ENCODE data around the gene ALDH8A1.
A peak's percentile ranks its signal among the peaks of the same experiment; 100 is the strongest.

ALDH8A1 gene

DNA sequence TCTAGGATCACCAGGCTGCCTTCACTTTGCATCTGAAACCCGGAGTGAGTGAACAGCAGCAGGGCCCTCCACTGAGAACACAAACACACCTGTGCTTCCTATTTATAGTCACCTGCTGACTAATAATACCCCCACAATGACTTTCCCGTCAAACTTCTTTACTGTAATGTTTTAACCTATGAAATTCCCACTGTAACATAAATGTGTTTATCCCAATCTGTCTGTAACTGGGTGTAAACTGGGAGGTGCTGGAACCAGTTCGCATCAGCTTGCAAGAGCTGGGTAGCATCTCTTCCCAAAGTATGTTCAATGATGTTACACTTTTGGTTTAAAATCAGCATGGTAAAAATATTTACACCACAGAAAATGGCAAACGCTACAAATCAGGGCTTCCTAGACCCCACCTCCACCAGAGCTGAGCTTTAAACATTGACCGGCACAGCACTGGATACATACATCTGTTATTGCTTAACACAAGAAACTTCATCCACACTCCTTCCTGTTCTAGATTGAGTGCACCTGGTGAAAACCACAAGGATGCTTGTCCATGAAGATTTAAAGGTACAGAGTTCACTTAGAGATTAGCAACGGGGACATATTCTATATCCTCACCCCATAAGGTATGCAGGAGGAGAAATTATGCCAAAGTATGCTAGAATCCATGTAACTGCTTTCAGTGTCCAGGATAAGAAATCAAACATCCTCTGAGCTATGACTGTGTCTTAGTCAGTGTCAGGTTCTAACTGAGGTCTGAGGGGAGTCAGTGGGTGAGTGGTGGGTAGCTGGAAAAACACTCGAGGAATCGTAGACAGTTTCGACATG lies 79.0 kb downstream of the ALDH8A1 start:
- DNase-seq = peak in 2 of 3 experiments; percentile 54 to 78

DNA sequence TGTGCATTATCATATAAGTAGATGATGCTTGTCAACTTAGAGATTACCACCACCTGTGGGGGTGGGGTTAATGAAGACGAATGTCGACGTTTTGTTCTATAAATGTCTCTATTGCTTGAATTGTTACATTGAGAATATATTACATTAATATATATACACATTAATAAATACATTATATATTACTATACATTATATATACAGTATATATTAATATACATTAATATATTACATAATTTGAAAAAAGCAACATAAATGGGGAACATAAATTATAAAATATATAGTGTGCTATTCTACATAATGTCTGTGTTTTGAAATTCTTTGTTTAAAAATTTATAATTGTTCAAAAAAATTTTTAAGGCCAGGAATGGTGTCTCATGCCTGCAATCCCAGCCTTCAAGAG lies 81.1 kb downstream of the ALDH8A1 start:
- DNase-seq = no peak
